Endothelial cell (in vitro differentiated cells): ENCODE measurements around the gene ZNF366. TPM values are rescaled to one million over a fixed set of nuclear protein-coding genes. Genes with fewer than 3 reads are reported as not detected.
A peak's percentile ranks its signal among the peaks of the same experiment; 100 is the strongest.

Experiments
- DNase-seq: peaks from one replicate; pipeline ENCODE4 v3.0.0; 2021; ENCODE audit warnings: low spot score
- H3K27ac Mint-ChIP-seq: one replicate; pipeline ENCODE4 v1.8.0; 2021; ENCODE audit warnings: mixed read lengths, inconsistent platforms; ENCODE audit not compliant: unreplicated experiment
- H3K27me3 Mint-ChIP-seq: one replicate; pipeline ENCODE4 v1.8.0; 2021; ENCODE audit warnings: mild to moderate bottlenecking, moderate library complexity, mixed read lengths, inconsistent platforms; ENCODE audit not compliant: unreplicated experiment
- H3K36me3 Mint-ChIP-seq: one replicate; pipeline ENCODE4 v1.8.0; 2021; ENCODE audit warnings: mild to moderate bottlenecking, low read depth, mixed read lengths, inconsistent platforms; ENCODE audit not compliant: unreplicated experiment
- H3K4me1 Mint-ChIP-seq: one replicate; pipeline ENCODE4 v1.8.0; 2021; ENCODE audit warnings: mild to moderate bottlenecking, mixed read lengths, inconsistent platforms; ENCODE audit not compliant: unreplicated experiment
- H3K4me3 Mint-ChIP-seq: one replicate; pipeline ENCODE4 v1.8.0; 2021; ENCODE audit warnings: mild to moderate bottlenecking, mixed read lengths, inconsistent platforms; ENCODE audit not compliant: unreplicated experiment
- H3K9me3 Mint-ChIP-seq: one replicate; pipeline ENCODE4 v1.8.0; 2021; ENCODE audit warnings: mixed read lengths, inconsistent platforms; ENCODE audit not compliant: unreplicated experiment
- CTCF ChIP-seq: fragments of 200-600 bp; sonication (generic); IDR thresholded peaks from one replicate; pipeline ENCODE4 v1.5.0; 2021; ENCODE audit warnings: antibody characterized with exemption; ENCODE audit not compliant: unreplicated experiment
- total RNA-seq: library from RNA; stranded (reverse); fragmentation: NEBNext Ultra II Directional; extraction: Animal tissue kit (Norgen Biotek cat#: 25700); gene quantifications from one replicate; pipeline ENCODE4 v1.2.1, GENCODE V29; 2021; ENCODE audit not compliant: unreplicated experiment

Gene ZNF366
- total RNA-seq, 1 donor from 2014 or later = 23.3 TPM

GRCh38 chr5:72488756-72489155, 18.5 kb downstream of the ZNF366 start:
- Mint-ChIP-seq H3K27ac (no peak overlapping the region), H3K9me3 (no peaks in the 10 kb centered on the region), H3K4me3 (no peak overlapping the region), H3K27me3 (no peaks in the 10 kb centered on the region), H3K36me3 (peaks cover 39% of the 10 kb centered on the region), H3K4me1 (peaks cover 17% of the 10 kb centered on the region)
- no peak for TF ChIP-seq CTCF
- DNase-seq = no peak

GRCh38 chr5:72487177-72487576, 20.0 kb downstream of the ZNF366 start:
- Mint-ChIP-seq H3K9me3 (no peaks in the 10 kb centered on the region), H3K36me3 (peaks cover 38% of the 10 kb centered on the region), H3K4me3 (no peak overlapping the region), H3K4me1 (peaks cover 17% of the 10 kb centered on the region), H3K27ac (no peak overlapping the region), H3K27me3 (no peaks in the 10 kb centered on the region)
- no peak for TF ChIP-seq CTCF
- DNase-seq = no peak

DNA sequence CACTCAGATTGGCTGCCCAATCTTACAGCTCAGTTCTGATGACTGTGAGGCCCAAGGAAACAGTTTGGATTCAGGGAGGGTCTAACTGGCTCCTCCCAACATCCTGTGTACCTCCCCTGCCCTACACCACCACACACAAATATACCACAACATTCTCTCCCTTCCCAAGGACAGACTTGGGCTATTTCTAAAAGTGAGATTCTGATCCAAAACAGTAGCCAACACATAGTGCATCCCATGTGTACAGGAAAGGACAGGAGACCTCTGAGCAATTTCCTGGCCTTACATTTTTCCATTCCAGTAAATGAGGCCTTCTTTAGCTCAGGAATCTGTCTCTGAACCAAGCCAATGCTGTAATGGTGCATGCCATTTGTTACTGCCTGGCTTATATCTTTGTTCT, 20.8 kb downstream of the ZNF366 start:
- DNase-seq = no peak
- Mint-ChIP-seq H3K9me3 (no peaks in the 10 kb centered on the region), H3K4me3 (no peak overlapping the region), H3K27me3 (no peaks in the 10 kb centered on the region), H3K27ac (no peak overlapping the region), H3K4me1 (peaks cover 17% of the 10 kb centered on the region), H3K36me3 (peaks cover 35% of the 10 kb centered on the region)
- no peak for TF ChIP-seq CTCF

DNA sequence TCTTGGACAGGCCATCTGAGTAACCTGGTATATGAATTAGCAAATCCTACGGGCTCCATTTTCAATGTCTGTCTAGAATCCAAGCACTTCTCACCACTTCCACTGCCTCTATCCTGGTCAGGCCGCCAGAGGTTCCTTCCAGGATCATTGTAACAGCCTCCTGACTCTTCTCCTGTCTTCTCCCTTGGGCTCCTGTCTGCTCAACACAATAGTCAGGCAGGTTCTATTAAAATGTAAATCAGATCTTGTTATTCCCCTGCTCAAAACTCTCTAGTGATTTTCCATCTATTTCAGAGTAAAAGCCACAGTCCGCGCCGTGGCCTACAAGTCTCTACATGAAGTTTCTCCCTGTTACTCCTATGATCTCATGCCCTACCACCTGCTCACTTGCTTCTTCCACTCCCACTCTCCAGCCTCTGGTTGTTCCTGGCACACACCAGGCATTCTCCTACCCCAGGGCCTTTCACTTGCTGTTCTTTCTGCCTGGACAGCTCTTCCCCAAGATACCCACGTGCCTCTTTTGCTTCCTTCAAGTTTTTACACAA, 21.7 kb downstream of the ZNF366 start:
- Mint-ChIP-seq H3K4me3 (peak overlapping the region; percentile 56), H3K36me3 (peaks cover 31% of the 10 kb centered on the region), H3K9me3 (no peaks in the 10 kb centered on the region), H3K27me3 (peaks cover 3% of the 10 kb centered on the region), H3K4me1 (peaks cover 17% of the 10 kb centered on the region), H3K27ac (peak overlapping the region; percentile 3)
- no peak for TF ChIP-seq CTCF
- no peak for DNase-seq

- Mint-ChIP-seq H3K4me3 (no peak overlapping the region), H3K27ac (no peak overlapping the region), H3K27me3 (peaks cover 3% of the 10 kb centered on the region), H3K9me3 (no peaks in the 10 kb centered on the region), H3K36me3 (peaks cover 14% of the 10 kb centered on the region), H3K4me1 (peaks cover 17% of the 10 kb centered on the region)
- TF ChIP-seq CTCF = no peak
- DNase-seq = no peak
These were observed 25.2 kb downstream of the ZNF366 start for GRCh38 chr5:72482046-72482445.
